GM13977 (cell line): ENCODE measurements around the gene CYTH4.
A peak's percentile ranks its signal among the peaks of the same experiment; 100 is the strongest.

Experiments used
- DNase-seq: peaks from one replicate; pipeline ENCODE4 v3.0.0; 2012; ENCODE audit warnings: low spot score
- in situ Hi-C: fragments of 300-500 bp; cut with MboI; formaldehyde crosslinking; loops from one replicate; pipeline ENCODE4 v1.12.0; 2022; ENCODE audit warnings: low sequenced_read_pairs, low pct_unique_long_range_greater_than_20kb, mixed read lengths, inconsistent platforms; ENCODE audit not compliant: unreplicated experiment
- TF ChIP-seq, protein P1 (sequence below): IDR thresholded peaks from 2 replicates; pipeline ENCODE4 v1.5.1; 2012; ENCODE audit warnings: mild to moderate bottlenecking, control low read depth; ENCODE audit not compliant: insufficient read depth; ENCODE audit errors: extremely low read depth, missing control alignments

CYTH4 gene

DNA sequence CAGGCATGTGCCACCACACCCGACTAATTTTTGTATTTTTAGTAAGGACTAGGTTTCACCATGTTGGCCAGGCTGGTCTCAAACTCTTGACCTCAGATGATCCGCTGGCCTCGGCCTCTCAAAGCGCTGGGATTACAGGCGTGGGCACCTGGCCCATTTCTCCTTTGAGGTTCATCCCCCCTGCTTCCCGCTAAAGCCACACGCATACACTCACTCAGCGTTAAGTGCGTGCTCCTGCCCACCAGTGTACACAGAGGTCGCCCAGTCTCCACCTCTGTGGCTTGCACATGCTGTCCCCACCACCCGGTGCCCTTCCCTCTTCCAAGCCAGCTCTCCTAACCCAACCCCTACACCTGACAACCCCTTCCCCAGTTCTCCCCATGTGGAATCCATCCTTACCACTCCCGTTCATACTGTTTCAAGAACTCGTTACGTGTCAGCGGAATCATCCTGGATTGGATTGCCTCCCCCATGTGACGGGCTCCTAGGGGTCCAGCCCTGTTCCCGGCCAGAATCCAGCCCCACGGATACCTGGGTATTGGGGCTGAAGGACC lies 15.7 kb upstream of the CYTH4 start:
- no peak for DNase-seq
- in situ Hi-C loops, result no loop called here

DNA sequence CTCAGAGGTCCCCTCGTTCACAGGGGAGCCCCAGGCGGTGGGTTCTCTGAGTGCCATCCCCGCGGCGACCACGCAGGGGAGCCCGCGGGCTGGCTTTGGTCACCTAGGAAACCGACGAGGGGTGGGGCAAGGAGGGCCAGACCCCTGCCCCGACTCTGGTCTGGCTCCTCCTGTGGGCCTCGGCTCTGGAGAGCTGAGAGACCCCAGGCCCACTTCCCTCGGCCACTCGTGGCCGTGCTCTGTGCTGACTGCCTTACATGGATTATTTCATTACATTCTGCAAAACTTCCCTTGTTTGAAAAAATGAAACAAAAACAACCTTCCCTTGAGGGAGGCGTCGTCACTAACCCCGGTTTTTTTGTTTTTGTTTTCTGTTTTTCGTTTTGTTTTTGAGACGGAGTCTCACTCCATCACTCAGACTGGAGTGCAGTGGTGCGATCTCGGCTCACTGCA lies 15.1 kb upstream of the CYTH4 start:
- in situ Hi-C loops, result no loop called here
- TF ChIP-seq, protein P1, sequence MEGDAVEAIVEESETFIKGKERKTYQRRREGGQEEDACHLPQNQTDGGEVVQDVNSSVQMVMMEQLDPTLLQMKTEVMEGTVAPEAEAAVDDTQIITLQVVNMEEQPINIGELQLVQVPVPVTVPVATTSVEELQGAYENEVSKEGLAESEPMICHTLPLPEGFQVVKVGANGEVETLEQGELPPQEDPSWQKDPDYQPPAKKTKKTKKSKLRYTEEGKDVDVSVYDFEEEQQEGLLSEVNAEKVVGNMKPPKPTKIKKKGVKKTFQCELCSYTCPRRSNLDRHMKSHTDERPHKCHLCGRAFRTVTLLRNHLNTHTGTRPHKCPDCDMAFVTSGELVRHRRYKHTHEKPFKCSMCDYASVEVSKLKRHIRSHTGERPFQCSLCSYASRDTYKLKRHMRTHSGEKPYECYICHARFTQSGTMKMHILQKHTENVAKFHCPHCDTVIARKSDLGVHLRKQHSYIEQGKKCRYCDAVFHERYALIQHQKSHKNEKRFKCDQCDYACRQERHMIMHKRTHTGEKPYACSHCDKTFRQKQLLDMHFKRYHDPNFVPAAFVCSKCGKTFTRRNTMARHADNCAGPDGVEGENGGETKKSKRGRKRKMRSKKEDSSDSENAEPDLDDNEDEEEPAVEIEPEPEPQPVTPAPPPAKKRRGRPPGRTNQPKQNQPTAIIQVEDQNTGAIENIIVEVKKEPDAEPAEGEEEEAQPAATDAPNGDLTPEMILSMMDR, result peak; percentile 91
- DNase-seq, result peak; percentile 79

More for the DNA sequence above, 15.7 kb upstream of the CYTH4 start:
- TF ChIP-seq, protein P1, result no peak

DNA sequence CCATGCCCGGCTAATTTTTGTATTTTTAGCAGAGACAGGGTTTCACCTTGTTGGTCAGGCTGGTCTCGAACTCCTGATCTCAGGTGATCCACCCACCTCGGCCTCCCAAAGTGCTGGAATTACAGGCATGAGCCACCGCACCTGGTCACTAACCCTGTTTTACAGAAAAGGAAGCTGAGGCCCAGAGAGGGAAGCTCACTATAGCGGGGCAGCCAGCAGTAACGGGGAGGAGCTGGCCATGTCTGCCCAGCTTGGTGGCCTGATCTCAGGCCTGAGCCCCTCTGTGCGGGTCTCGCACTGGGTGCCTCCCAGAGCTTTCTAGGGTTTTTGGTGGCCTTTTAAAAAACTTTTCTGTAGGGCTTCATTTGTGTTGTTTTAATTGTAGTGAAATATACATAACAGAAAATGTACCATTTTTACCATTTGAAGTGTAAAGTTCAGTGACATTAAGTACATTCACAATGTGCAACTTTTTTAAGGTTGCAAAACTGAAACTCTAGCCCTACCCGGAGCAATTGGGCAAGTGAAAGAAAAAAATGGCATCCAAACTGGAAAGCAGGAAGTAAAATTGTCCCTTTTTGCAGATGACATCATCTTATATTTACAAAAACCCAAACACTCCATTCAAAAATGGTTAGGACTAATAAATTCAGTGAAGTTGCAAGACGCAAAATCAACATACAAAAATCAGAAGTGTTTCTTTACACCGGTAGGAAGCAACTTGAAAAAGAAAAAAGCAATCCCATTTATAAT lies 14.5 kb upstream of the CYTH4 start:
- no peak for DNase-seq
- in situ Hi-C loops, result no loop called here
- TF ChIP-seq, protein P1, result no peak

DNA sequence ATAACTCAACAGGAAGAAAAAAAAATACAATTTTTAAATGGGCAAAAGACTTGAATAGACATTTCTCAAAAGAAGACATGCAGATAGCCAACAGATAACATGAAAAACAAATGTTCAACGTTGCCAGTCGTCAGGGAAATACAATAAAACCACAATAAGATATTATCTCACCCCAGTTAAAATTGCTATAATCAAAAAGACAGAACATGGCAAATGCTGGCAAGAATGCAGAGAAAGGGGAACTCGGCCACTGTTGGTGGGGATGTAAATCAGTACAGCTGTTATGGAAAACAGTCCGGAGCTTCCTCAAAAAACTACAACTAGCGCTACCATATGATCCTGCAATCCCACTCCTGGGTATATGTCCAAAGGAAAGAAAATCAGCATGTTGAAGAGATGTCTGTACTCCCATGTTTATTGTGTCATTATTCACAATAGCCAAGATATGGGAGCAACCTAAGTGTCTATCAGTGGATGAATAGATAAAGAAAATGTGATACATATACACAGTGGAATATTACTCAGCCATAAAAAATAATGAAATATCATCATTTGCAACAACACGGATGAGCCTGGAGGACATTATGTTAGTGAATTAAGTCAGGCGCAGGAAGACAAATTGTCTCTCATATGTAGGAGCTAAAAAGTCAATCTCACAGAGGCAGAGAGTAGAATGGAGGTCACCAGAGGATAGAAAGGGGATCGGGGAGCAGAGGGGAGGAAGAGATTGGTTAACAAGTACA lies 12.2 kb upstream of the CYTH4 start:
- no peak for DNase-seq
- in situ Hi-C loops, result no loop called here
- TF ChIP-seq, protein P1, result no peak

DNA sequence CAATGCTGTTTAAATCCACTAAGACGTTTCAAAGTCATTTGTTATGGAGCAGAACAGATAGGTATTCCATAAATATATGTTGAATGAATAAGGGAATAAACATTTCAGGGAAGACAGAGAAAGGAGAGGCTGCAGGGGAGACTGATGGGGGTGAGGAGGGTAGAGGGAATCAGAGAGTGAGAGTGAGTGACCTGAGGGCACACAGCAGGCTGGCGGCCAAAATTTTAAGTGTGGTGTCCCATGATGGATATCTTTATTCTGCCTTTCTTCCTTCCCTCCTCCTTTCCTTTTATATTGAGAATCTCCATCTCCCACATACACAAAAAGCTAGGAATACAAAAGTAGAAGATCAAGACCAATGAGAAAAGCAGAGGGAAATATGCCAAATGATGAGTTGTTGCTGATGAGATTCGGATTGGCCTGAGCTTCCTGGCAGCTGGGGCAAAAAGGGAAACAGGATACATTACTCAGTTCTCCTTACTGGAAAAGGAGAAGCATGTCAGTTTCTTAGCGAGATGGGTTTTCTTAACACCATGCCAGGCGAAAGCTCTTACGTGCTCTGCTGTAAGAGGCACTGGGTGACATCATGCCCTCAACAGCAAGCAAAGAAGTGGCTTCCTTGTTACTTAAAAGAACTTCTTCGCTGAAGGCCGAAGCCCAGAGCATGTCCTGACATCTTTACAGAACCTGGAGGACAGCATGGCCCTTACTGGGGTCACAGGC lies 11.2 kb upstream of the CYTH4 start:
- in situ Hi-C loops, result no loop called here
- no peak for DNase-seq
- TF ChIP-seq, protein P1, result no peak
